Hepatocyte (in vitro differentiated cells): Measurements from ENCODE around the gene SGMS1.

ENCODE experiments used
- CTCF ChIP-seq: fragments of 200-600 bp; sonication (generic); IDR thresholded peaks from 2 replicates; pipeline ENCODE4 v1.5.1; 2016; ENCODE audit warnings: antibody characterized with exemption, mild to moderate bottlenecking; ENCODE audit not compliant: poor library complexity
- EZH2phosphoT487 ChIP-seq: fragments of 200-600 bp; sonication (generic); IDR thresholded peaks from one replicate; pipeline ENCODE4 v1.6.1; 2018; ENCODE audit warnings: antibody characterized with exemption, mild to moderate bottlenecking, low read depth, moderate library complexity; ENCODE audit not compliant: unreplicated experiment, severe bottlenecking

- TF ChIP-seq CTCF (no peak), EZH2phosphoT487 (no peak)
These were observed 68.7 kb downstream of the SGMS1 start for GRCh38 chr10:50554995-50555568.
